NCI-H128 (cell line): ENCODE data around the gene XRCC5.
"Not testable (repeated sequence)": the region's sequence is repeated elsewhere in the genome, so short reads cannot be mapped to it uniquely, and the experiment has no call there.

ENCODE experiments used
- DNase-seq: peaks from one replicate; lab custom pipeline; 2025; ENCODE audit not compliant: unreplicated experiment; lab: John Stamatoyannopoulos, UW

XRCC5 gene

DNA sequence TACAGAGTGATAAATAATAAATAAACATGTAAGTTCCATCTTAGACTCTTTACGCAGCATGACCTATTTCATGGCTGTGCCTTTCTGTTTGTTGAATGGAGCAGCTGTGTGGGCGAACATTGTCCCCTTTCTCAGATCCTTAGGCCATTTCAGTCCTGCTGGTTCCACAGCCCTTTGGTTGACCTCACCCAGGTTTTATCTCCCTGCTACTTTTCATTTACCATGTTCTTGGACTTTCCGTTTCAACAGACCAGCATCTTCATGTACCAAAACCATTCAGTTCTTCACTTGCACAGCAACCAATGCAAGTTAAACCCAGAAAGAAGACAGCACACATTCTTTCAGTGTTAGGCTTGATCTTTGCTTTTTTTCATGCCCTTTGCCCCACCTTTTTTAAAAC is 83.8 kb downstream of the XRCC5 start:
- no peak for DNase-seq

GRCh38 chr2:216194013-216194412 is 84.9 kb downstream of the XRCC5 start:
- DNase-seq, result no peak

GRCh38 chr2:216194561-216194960 is 85.4 kb downstream of the XRCC5 start:
- DNase-seq, result no peak

DNA sequence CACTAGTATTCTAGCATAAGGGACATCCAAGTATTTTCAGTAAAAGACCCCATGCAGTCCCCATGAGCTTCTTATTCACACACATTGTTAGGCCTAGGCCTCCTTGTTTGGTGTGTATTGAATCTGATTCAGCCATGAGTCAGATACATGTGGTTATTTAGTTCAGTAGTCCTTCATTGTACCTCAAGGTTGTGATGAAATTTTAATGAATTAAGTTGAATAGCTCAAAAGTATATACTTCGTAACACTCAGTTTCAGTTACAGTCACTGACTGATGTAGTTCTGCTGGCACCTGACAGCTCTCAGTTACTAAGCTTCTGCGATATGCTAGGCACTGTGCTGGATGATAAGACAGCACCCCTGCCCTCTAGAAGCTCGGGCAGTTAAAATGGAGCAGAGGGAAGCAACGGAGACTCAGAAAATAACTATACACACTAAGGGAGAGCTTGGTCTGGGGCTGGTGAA is 86.4 kb downstream of the XRCC5 start:
- DNase-seq, result no peak

GRCh38 chr2:216201692-216202306 is 92.7 kb downstream of the XRCC5 start:
- no peak for DNase-seq

- DNase-seq, result no peak
Measured at GRCh38 chr2:216202626-216203250, 93.6 kb downstream of the XRCC5 start.

DNA sequence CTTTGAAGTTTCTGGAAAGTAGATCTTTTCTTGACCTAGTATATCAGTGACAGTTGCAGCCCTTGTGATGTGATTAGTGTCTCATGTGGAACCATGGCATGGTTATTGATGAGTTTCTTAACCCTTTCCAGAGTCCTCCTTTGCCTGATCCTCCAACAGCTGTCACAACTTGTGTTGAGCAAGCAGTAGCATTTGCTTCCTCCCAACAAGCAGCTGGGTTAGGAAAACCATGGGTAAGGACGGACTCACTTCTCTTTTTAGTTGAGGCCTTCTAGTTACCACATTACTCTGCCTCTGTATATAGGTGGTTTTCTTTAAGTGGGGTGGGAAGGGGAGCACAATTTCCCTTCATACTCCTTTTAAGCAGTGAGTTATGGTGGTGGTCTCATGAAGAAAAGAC is 96.3 kb downstream of the XRCC5 start:
- DNase-seq, result no peak

- no peak for DNase-seq
Measured at GRCh38 chr2:216206041-216206703, 97.0 kb downstream of the XRCC5 start.

DNA sequence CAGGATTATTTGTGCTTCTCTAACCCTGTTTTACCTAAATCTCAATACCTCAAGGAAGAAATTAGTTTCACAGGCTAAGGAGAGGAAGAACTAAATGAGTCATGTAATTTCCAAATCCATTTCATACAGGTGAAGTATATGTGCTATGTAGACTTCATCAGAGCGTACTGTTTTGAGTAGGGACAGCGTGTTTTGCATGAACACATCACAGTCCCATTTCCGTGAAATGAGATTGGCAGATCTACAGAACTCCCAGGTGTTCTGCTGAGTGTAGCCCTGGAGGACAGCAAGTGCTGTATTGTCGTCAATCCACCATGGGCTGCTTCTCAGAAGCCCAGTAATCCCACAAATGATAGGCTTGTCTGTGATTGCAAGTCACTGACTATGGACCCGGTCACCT is 97.7 kb downstream of the XRCC5 start:
- DNase-seq, result no peak

GRCh38 chr2:216208661-216209060 is 99.5 kb downstream of the XRCC5 start:
- DNase-seq, result not testable (repeated sequence)

- no peak for DNase-seq
Measured at GRCh38 chr2:216210701-216211540, 101.8 kb downstream of the XRCC5 start.

GRCh38 chr2:216211614-216212145 is 102.5 kb downstream of the XRCC5 start:
- no peak for DNase-seq

DNA sequence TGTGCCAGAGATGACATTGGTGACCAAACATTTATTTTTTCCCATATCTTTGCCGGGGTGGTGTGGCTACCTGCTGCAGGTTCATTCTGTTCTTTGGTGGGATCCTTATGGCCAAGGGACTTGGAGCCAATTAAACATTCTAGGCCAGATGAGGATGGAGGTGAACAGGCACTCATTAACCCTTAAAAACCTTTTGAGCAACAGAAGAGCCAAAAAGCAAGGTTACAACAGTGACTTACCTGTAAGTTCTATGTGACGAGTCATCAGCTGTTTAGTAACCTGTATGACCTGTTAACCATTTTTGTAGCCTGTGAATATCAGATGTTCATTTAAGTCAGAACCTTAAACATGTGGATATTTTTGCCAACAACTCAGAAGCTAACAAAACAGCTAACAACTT is 105.6 kb downstream of the XRCC5 start:
- no peak for DNase-seq

DNA sequence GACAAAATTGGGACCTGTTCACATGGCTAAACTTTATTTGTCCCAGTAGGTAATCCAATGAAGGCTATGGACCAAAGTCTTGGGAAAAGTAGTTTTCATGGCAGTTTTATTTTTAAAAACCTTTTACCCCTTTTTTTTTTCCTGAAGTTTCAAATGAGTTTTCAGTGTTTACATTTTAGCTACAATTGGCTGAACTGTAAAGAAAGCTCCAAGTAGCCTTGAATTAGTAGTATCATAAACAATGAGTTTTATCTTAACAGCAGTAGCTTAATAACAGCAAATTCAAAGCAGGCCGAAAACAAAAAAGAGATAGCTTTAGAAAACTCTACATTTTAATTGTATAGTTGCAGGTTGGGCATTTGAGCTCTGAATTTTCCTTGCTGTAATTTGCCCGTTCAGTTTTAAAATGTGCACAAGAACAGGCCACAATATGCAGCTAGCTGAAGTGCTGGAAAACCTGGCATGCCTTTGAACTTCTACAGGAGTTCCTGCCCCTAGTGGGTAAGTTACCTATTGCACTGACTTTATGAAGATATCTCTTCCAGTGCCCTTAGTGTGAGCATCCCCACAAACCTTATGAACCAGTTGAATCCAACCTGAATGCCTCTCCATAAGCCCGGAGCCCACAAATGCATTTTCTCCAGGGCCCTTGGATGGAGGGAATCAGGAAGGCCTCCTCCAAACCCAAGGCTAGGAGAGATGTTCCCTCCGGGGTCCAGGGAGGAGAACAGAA is 106.7 kb downstream of the XRCC5 start:
- no peak for DNase-seq

- no peak for DNase-seq
Measured at GRCh38 chr2:216216951-216217903, 108.1 kb downstream of the XRCC5 start.

DNA sequence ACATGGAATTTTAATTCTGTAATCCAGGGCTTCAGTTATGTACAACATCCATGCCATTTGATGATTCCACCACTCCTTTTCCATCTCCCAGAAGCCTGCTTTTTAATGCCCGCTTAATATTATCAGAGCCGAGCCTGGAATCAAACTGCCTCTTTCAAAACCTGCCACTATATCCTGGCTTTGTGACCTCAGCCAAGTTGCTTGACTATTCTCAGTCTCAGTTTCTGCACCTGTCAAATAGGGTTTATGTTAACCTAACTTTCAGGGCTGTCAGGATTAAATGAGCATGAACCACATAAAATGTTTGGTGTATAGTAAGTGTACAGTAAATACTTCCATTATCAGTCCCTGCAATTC is 108.7 kb downstream of the XRCC5 start:
- DNase-seq, result no peak

DNA sequence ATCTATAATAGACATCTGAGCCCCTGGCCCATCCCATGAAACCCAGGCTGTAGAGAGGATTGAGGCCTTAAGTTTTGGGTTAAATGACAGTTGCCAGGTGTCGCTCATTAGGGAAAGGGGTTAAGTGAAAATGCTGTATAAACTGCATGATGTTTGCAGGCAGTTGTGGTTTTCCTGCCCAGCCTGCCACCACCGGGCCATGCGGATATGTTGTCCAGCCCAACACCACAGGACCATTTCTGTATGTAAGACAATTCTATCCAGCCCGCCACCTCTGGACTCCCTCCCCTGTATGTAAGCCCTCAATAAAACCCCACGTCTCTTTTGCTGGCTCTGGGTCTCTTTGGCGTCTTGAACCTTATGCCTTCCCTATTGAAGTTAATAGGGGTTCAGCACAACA is 110.7 kb downstream of the XRCC5 start:
- no peak for DNase-seq

DNA sequence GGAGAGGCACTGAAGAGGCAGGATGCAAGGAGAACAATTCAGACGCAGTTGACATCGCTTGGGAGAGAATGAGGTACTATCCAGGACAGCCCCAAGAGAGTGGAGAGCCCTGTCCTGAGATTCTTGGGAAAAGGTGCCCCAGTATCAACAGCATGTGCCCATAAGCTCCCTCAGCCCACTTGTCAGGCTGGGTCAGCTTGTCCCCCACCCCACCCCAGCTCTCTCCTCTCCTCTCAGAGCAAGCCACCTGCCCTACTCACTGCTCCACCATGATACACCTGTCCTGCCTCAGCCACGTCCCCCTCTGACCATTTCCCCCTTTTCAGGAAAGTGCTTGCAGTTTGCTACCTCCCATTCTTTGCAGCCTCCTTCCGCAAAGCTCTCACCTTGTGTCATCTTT is 111.8 kb downstream of the XRCC5 start:
- no peak for DNase-seq

DNA sequence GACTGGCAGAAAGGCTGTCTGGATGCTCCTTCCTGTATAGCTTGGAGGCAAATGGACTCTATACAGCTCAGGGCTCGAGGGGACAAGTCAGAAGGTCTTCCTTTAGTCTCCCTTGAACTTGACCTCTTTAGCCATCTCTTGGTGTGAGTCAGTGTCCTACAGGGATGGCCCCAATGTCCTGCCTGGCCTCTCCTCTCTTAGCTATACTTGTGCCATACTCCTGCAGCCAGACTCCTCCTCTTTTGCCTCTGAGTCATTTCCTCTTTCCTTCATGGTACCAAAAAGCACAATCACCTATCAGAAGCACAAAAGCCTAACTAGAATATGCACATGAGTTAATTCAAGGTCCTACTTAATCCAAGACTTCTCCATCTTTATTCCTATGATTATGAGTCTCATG is 112.7 kb downstream of the XRCC5 start:
- DNase-seq, result no peak
